Ecto neural progenitor cell (in vitro differentiated cells): ENCODE data around the gene RGPD3.
"Not testable (repeated sequence)": the region's sequence is repeated elsewhere in the genome, so short reads cannot be mapped to it uniquely, and the experiment has no call there.

Experiments
- DNase-seq: peaks from one replicate; pipeline ENCODE4 v3.0.0-alpha.2; 2018; ENCODE audit warnings: low spot score

The RGPD3 gene

GRCh38 chr2:106468107-106468506 is at the start of gene RGPD3:
Gene RGPD3, minus strand, starts transcription at chr2:106468413. Its CDS starts 125 bp downstream, at chr2:106468288.
- not testable (repeated sequence) for DNase-seq

DNA sequence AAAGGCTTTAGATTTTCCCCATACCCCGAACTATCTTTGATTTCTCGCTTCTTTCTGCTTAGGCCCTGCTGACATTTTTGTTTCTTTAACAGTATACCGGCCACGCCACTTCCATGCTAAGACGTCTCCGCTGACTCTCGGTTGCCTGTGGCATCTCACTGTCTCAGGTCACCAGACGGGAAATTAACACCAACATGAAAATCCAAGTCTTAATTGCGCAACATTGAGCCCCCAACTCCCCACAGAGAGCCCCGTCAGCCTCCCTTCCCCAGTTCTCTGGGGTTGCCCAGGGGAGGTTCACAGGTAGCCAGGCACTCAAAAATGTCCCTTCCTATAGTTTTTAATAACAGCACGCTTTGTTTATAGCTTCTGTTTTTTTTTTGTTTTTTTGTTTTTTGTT is 49.1 kb upstream of the RGPD3 start:
- DNase-seq: no peak

GRCh38 chr2:106516864-106517263 is 48.7 kb upstream of the RGPD3 start:
- DNase-seq: no peak

DNA sequence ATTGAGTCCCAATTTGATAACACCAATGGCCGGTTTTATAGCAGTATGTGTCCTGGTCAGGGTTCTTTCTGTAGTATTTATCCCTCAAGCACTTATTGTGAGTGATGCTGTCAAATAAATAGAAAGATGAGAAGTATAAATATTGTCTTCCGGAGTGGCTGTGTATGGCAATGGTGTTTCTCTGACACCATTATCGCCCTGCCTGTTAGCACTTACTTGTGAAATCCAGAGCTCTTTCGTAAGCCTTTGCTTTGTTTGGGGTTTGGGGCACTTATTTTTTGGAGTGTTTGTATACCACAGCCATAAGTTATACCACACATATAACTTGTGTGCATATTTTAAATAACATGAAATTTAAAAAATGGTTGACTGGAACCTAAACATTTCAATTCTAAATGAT is 48.2 kb upstream of the RGPD3 start:
- no peak for DNase-seq

- DNase-seq: not testable (repeated sequence)
Measured at GRCh38 chr2:106514827-106515226, 46.6 kb upstream of the RGPD3 start.

GRCh38 chr2:106513391-106513790 is 45.2 kb upstream of the RGPD3 start:
- not testable (repeated sequence) for DNase-seq

GRCh38 chr2:106511934-106512333 is 43.7 kb upstream of the RGPD3 start:
- DNase-seq: not testable (repeated sequence)

DNA sequence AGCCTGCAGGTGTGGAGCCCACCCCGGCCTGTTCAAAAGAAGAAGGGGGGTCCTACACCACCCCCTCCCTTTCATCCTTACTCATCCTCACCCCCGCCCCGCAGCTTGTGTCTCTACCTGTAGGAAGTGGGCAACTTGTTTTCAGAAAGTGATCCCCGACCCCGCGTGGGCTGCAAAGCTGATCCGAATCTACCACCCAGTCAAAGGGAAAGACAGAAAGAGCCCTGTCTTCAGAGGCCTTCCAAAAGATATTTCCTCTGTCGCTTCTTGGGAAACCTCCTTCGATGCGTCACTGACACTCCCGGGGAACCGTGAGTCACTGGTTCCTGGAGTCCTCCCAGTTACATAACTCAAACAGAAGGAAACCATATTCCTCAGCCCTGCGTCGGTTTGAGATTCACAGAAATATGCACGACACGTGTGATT is 43.3 kb upstream of the RGPD3 start:
- not testable (repeated sequence) for DNase-seq

DNA sequence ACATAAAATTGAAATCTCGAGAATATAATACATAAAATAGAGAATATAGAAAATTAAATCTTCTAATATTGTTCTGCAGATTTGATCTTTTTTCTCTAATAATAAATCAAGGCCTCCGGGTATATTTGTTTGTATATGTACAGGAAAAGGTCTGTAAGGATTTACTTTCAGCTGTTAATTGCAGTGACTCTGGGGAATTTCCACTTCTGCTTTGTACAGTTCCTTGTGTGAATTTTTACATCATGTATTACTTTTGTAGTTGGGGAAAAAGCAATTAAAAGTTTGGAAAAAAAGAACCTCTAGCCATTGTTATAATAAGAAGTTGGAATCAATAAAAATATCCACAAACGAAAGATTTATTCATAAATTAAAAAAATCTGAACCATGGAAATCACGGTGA is 42.6 kb upstream of the RGPD3 start:
- not testable (repeated sequence) for DNase-seq

GRCh38 chr2:106509374-106509770 is 41.2 kb upstream of the RGPD3 start:
- DNase-seq: not testable (repeated sequence)

DNA sequence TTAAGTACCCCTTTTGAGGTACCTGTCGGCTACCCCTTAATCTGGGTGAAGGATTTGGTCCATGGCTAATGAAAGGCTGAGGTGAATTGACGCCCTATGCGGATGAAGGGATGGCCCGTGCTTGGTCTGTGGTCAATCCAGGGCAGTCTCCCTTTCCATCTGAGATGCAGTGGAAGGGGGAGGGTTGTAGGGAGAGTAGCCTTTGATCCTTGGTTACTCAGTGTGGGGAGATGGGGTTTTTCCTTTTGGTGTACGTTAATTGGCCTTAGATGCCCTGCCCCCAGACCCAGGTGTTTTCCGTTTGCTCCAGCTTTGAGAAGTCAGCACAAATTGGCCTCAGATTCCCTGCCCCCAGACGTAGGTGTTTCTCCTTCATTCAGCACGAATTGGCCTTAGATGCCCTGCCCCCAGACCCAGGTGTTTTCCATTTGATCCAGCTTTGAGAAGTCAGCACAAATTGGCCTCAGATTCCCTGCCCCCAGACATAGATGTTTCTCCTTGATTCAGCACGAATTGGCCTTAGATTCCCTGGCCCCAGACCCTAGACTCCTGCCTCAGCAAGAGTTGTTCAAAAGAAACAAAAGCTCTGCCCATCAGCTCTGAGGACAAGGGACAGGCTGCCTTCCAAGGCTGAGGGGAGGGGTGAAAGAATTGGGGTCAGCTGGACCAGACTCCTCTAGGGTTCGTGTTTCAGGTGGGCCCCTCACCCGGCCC is 40.6 kb upstream of the RGPD3 start:
- not testable (repeated sequence) for DNase-seq

DNA sequence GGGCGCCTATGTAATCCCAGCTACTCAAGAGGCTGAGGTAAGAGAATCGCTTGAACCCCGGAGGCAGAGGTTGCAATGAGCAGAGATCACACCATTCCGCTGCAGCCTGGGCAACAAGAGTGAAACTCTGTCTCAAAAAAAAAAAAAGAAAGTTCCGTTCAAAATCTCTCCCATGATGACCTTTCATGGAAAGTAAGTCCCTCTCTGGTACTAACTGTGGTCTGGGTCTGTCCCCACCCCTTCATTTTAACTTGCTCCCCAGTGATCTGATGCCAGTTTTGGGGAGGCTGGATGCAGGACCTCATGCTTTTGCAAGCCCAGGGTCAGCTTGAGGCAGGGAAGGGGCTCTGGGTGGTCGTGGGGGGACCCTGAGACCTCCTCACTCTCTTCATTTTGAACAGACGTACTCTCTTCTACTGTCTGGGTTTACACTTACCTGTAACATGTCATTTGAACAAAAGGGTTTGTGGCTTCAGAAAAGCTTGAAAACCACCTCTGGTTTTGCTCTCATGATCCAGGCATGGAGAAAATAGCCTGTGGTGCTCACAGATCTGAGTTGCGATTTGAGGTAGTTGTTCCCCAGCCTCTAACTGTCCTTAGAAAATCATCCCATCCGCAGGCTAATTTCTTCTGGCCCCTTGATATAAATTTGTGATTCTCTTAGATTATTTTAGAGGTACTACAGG is 37.9 kb upstream of the RGPD3 start:
- not testable (repeated sequence) for DNase-seq

DNA sequence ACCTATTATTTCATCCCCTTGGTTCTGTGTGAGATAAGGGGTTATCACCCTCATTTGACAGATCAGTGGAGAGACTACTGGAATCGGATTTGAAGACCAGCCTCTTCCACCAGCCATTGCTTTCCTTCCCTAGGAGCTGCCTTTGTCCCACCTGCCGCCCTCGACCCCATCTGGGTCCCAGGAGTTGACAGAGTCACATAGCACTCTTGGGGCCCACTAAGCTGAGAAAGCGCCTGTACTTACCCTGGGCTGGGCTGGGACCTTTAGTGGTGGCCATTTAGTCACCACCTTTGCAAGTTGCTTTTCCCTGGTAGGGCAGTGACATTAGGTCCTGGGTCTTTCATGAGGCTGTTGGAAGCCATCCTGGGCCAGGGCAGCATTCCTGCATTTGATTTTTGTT is 36.6 kb upstream of the RGPD3 start:
- not testable (repeated sequence) for DNase-seq

DNA sequence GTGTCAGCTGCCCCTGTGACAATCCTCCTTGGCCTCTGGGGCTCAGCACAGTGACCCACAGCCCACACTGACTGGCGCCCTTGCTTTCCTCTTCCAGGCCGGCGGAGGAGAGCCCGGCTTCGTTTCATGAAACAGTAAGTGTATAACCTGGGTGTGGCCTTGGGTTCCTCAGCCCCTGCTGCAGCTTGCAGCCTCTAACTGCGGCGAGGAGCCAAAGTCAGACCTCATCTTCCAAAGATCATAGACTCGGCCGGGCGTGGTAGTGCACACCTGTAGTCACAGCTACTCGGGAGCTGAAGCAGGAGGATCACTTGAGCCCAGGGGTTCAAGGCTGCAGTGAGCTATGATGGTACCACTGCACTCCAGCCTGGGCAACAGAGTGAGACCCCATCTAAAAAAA is 36.0 kb upstream of the RGPD3 start:
- not testable (repeated sequence) for DNase-seq

GRCh38 chr2:106502351-106502750 is 34.1 kb upstream of the RGPD3 start:
- DNase-seq: not testable (repeated sequence)

DNA sequence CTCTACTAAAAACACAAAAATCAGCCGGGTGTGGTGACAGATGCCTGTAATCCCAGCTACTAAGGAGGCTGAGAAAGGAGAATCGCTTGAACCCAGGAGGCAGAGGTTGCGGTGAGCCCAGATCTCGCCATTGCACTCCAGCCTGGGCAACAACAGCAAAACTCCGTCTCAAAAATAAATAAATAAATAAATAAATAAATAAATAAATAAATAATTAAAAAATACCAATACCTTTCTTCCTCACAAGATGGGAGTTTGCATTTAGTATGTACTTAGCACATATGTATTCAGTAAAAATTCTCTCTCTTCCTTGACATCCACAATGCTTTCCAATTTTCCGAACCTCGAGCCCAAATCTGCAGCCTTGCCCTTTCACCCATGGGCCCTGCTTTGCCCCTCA is 32.1 kb upstream of the RGPD3 start:
- not testable (repeated sequence) for DNase-seq

- DNase-seq: not testable (repeated sequence)
Measured at GRCh38 chr2:106498549-106498948, 30.3 kb upstream of the RGPD3 start.

DNA sequence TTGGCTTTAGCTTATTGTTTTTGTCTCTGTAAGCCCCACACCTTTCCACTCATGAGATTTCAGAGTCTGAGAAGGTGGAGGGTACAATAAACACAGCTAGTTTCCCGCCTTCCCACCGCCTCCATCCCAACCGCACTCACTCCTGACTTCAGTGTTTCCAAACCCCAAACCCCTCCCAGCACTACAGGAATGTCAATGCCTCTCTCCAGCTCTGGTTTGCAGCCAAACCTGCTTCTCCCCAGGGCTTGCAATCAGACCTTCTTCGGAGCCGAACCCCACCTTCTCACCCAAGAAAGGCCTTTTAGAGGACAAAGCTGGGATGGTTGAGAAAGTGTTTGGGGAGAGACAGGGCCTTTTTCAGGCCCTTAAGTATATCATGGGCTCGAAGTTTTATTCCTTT is 24.7 kb upstream of the RGPD3 start:
- DNase-seq: not testable (repeated sequence)

GRCh38 chr2:106492399-106492798 is 24.2 kb upstream of the RGPD3 start:
- not testable (repeated sequence) for DNase-seq

GRCh38 chr2:106489701-106490100 is 21.5 kb upstream of the RGPD3 start:
- DNase-seq: not testable (repeated sequence)

GRCh38 chr2:106487386-106488191 is 19.4 kb upstream of the RGPD3 start:
- DNase-seq: not testable (repeated sequence)

DNA sequence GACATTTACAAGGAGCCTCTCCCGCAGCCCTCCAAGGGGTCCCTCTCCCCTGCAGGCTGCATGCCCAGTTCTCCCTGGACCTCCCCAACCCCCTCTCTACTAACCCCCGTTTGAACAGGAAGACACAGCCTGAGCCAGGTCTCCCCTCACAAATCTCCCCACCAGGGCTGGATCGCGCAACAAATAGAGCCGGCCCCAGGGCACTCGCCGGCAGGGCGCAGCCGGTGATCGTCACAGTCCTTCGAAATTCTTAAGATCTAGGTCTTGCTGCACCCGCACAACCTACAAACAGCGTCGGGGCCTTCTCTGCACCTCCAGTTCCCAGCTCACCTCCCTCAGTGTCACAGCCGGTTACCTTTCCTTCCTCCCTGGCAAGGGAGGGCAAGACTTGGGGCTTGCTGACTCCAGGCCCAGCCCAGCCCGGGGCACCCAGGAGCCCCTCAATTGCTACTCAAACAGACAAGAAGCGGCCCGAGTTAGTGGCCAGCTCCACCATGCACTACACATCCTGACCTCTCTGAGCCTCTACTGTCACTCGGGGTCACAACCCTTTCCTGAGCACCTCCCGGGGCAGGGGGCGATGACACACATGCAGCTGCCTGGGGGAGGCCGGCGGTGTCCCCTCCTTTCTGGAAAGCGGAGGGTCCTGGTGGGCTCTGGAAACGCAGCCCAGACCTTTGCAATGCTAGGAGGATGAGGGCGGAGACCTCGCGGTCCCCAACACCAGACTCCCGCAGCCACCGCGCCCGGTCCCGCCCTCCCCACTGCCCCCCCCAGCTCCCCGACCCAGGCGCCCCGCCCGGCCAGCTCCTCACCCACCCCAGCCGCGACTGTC is 18.6 kb upstream of the RGPD3 start, which contains the start of gene CD8B2:
Gene CD8B2, plus strand, starts transcription at position 814 of the 835 bp plus-strand sequence. CDS start 63 bp downstream, outside the sequence.
- not testable (repeated sequence) for DNase-seq
